Mesendoderm (in vitro differentiated cells): Measurements from ENCODE around the gene HDAC4.

Source experiments
- DNase-seq: peaks from one replicate; pipeline ENCODE4 v3.0.0; 2013
- H2AK5ac ChIP-seq: 2 replicates; pipeline ENCODE4 v1.6.1; 2013; ENCODE audit warnings: low read length, inconsistent platforms
- H2BK120ac ChIP-seq: 2 replicates; pipeline ENCODE4 v1.6.1; 2013; ENCODE audit warnings: low read depth, mild to moderate bottlenecking, low read length, moderate library complexity, mixed read lengths
- H2BK15ac ChIP-seq: replicated peaks from 2 replicates; pipeline ENCODE4 v1.6.1; 2013; ENCODE audit warnings: low read depth, mild to moderate bottlenecking, moderate library complexity
- H2BK5ac ChIP-seq: 2 replicates; pipeline ENCODE4 v1.6.1; 2013; ENCODE audit warnings: low read length, inconsistent platforms
- H3K18ac ChIP-seq: 2 replicates; pipeline ENCODE4 v1.6.1; 2013; ENCODE audit warnings: mild to moderate bottlenecking, low read length, mixed read lengths
- H3K23ac ChIP-seq: one replicate; pipeline ENCODE4 v1.6.1; 2013; ENCODE audit warnings: low read length
- H3K27ac ChIP-seq: 2 replicates; pipeline ENCODE4 v1.5.1; 2013; ENCODE audit warnings: low read depth, mild to moderate bottlenecking, inconsistent platforms, low read length, moderate library complexity
- H3K27me3 ChIP-seq: 2 replicates; pipeline ENCODE4 v1.6.1; 2013; ENCODE audit warnings: low read length, control low read depth, mild to moderate bottlenecking, inconsistent platforms; ENCODE audit not compliant: insufficient read depth, poor library complexity
- H3K36me3 ChIP-seq: 2 replicates; pipeline ENCODE4 v1.6.1; 2013; ENCODE audit warnings: low read length, inconsistent platforms; ENCODE audit not compliant: control insufficient read depth, insufficient read depth
- H3K4ac ChIP-seq: one replicate; pipeline ENCODE4 v1.6.1; 2013; ENCODE audit warnings: low read depth, mild to moderate bottlenecking, low read length, moderate library complexity
- H3K4me1 ChIP-seq: 2 replicates; pipeline ENCODE4 v1.6.1; 2013; ENCODE audit warnings: low read depth, low read length, inconsistent platforms; ENCODE audit not compliant: control insufficient read depth
- H3K4me2 ChIP-seq: 2 replicates; pipeline ENCODE4 v1.6.1; 2013; ENCODE audit warnings: low read length
- H3K4me3 ChIP-seq: 2 replicates; pipeline ENCODE4 v1.5.1; 2013; ENCODE audit warnings: mild to moderate bottlenecking, low read length
- H3K56ac ChIP-seq: one replicate; pipeline ENCODE4 v1.6.1; 2013; ENCODE audit warnings: low read length
- H3K79me1 ChIP-seq: 2 replicates; pipeline ENCODE4 v1.6.1; 2013; ENCODE audit warnings: low read length, inconsistent platforms
- H3K79me2 ChIP-seq: 2 replicates; pipeline ENCODE4 v1.6.1; 2013; ENCODE audit warnings: mild to moderate bottlenecking, low read length; ENCODE audit not compliant: control insufficient read depth, insufficient read depth
- H3K9ac ChIP-seq: 2 replicates; pipeline ENCODE4 v1.6.1; 2013; ENCODE audit warnings: low read length, inconsistent platforms
- H4K5ac ChIP-seq: one replicate; pipeline ENCODE4 v1.6.1; 2013; ENCODE audit warnings: low read length
- H4K8ac ChIP-seq: one replicate; pipeline ENCODE4 v1.6.1; 2013; ENCODE audit warnings: low read depth, mild to moderate bottlenecking, control low read depth, low read length, moderate library complexity
- WGBS: extraction: QIAGEN DNeasy Blood & Tissue Kit; methylation state at CpG from one replicate; pipeline ENCODE4 v1.1.7; 2013; ENCODE audit warnings: low lambda C conversion rate, missing lambda C conversion rate; ENCODE audit not compliant: insufficient coverage; ENCODE audit errors: extremely low coverage; 5-methylcytosine and 5-hydroxymethylcytosine counted together

The HDAC4 gene

DNA sequence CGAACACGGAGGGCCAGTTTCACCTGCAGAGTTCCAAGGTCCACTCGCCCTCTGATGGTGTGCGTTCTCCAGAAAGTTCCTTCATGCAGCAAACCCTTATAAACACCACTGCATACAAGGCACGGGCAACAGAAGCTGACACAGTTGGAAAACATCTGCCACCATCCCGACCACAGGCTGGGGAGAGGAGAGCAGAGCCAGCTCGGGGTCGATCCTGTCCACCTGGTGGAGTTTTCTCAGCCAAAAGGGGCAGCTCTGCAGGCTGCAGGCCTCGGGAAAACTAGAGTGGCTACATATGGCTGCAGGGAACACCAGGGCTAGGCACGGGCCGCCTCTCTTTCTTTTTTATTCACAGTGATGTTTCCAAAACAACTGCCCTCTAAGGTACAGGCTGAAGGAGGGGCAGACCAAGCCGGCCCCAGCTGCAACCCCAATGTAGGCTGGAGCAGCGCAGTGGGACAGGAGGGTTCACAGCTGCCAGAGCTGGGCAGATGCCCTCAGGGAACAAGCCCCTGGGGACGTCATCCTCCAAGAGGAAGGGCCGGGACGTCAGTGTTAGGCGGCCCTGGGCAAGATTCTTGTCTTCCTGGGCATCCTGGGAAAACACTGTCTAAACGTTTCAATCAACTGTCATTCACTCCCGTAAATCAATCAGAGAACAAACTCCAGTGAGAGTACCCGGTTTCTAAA lies 278.3 kb downstream of the HDAC4 start:
- Histone ChIP-seq H3K27me3 (no peaks in the 10 kb centered on the region), H2BK120ac (no peak overlapping the region), H3K56ac (no peak overlapping the region), H3K36me3 (peaks cover 4% of the 10 kb centered on the region), H2BK15ac (no peak overlapping the region), H2BK5ac (no peak overlapping the region), H4K8ac (no peak overlapping the region), H3K27ac (no peak overlapping the region), H4K5ac (no peak overlapping the region), H3K23ac (no peak overlapping the region), H3K4me3 (no peak overlapping the region), H3K79me2 (no peaks in the 10 kb centered on the region), H3K18ac (no peak overlapping the region), H3K9ac (no peak overlapping the region), H2AK5ac (no peak overlapping the region), H3K4me2 (no peak overlapping the region), H3K79me1 (no peaks in the 10 kb centered on the region), H3K4me1 (no peaks in the 10 kb centered on the region), H3K4ac (no peak overlapping the region)
- no CpG with 5 or more reads among the region's 20 CpGs for WGBS
- DNase-seq, result no peak

DNA sequence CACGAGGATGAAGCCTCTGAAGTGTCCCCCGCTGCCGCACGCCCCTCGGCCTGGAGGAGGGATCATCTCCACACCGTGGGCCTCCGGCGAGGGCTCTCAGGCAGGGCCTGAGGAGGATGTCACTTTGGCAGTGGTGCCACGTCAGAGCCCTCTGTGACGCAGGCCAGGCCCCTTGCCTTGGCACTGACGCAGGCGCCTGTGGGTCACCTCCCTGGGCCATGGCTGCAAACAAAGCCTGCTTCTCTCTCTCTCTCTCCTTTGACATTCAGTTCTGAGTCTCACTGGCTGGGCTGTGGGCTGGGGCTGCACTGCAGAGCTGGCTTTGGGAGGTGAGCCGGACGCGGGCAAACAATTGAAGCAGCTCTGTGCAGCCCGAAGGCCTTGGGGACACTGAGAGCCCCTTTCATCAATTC lies 279.2 kb downstream of the HDAC4 start:
- H2BK120ac ChIP-seq, result no peak overlapping the region
- H3K4me1 ChIP-seq, result no peaks in the 10 kb centered on the region
- no peaks in the 10 kb centered on the region for H3K79me2 ChIP-seq
- no peak overlapping the region for H3K27ac ChIP-seq
- peaks cover 4% of the 10 kb centered on the region for H3K36me3 ChIP-seq
- H3K79me1 ChIP-seq, result no peaks in the 10 kb centered on the region
- H3K9ac ChIP-seq, result no peak overlapping the region
- no peak overlapping the region for H3K56ac ChIP-seq
- H2BK5ac ChIP-seq, result no peak overlapping the region
- H3K23ac ChIP-seq, result no peak overlapping the region
- H3K4me2 ChIP-seq, result no peak overlapping the region
- DNase-seq, result no peak
- no CpG with 5 or more reads among the region's 16 CpGs for WGBS
- H4K8ac ChIP-seq, result no peak overlapping the region
- no peak overlapping the region for H2AK5ac ChIP-seq
- no peak overlapping the region for H4K5ac ChIP-seq
- no peaks in the 10 kb centered on the region for H3K27me3 ChIP-seq
- H3K18ac ChIP-seq, result no peak overlapping the region
- no peak overlapping the region for H3K4ac ChIP-seq
- no peak overlapping the region for H3K4me3 ChIP-seq
- no peak overlapping the region for H2BK15ac ChIP-seq

DNA sequence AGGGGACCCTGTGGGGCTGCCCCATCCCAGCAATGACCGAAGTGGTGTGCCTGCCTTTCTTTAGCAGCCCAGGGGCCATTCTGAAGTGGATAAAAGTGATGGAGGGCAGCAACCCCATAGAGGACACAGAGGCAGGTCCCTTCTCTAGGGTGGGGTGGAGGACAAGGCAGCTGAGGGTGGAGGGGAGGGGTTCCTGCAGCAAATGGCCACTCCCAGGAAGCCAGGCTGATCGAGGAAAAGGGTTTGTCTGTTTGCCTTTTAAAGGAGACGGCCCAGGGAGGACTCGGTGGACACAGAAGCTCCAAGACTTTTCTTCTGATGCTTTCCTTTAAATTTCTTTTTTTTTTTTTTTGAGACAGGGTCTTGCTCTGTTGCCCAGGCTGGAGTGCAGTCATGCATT lies 280.2 kb downstream of the HDAC4 start:
- Histone ChIP-seq H2AK5ac (no peak overlapping the region), H2BK15ac (no peak overlapping the region), H3K36me3 (peaks cover 4% of the 10 kb centered on the region), H3K4ac (no peak overlapping the region), H3K79me1 (no peaks in the 10 kb centered on the region), H3K56ac (no peak overlapping the region), H3K18ac (no peak overlapping the region), H3K4me2 (no peak overlapping the region), H4K8ac (no peak overlapping the region), H3K27me3 (no peaks in the 10 kb centered on the region), H3K79me2 (no peaks in the 10 kb centered on the region), H3K23ac (no peak overlapping the region), H2BK5ac (no peak overlapping the region), H3K27ac (no peak overlapping the region), H3K4me1 (no peaks in the 10 kb centered on the region), H2BK120ac (no peak overlapping the region), H4K5ac (no peak overlapping the region), H3K4me3 (no peak overlapping the region), H3K9ac (no peak overlapping the region)
- no CpG with 5 or more reads among the region's 4 CpGs for WGBS
- no peak for DNase-seq

DNA sequence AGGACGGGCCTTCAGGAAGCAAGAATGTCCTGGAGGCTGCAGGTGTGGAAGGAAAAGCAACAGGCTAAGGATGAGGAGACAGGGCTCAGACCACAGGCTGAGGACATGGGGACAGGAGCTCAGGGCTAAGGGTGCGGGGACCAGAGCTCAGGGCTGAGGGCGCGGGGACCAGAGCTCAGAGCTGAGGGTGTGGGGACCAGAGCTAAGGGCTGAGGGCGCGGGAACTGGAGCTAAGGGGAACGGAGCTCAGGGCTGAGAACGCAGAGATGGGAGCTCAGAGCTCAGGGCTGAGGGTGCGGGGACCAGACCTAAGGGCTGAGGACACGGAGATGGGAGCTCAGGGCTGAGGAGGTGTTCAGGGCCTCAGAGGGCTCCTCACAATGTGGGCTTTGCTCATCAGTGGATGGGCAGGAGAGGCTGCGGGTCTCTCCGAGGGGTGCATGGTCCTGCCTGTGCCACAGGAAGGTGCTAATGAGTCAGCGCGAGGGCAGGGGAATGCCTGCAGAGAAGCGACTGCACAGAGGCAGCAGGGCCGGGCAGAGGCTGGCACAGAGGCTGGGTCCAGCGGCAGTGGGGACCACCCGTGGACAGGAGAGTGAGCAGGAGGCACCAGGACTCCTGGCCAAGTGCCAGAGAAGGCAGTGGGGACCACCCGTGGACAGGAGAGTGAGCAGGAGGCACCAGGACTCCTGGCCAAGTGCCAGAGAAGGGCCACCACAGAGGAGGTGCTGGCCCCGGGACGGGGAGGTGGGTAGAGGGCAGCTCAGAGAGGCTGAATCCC lies 281.3 kb downstream of the HDAC4 start:
- no peaks in the 10 kb centered on the region for H3K79me2 ChIP-seq
- no peak overlapping the region for H4K8ac ChIP-seq
- WGBS, result no CpG with 5 or more reads among the region's 21 CpGs
- H2BK15ac ChIP-seq, result no peak overlapping the region
- no peak overlapping the region for H3K18ac ChIP-seq
- H2BK120ac ChIP-seq, result no peak overlapping the region
- no peak overlapping the region for H3K4ac ChIP-seq
- no peaks in the 10 kb centered on the region for H3K79me1 ChIP-seq
- H3K36me3 ChIP-seq, result peaks cover under 1% of the 10 kb centered on the region
- no peak overlapping the region for H2BK5ac ChIP-seq
- no peaks in the 10 kb centered on the region for H3K27me3 ChIP-seq
- no peak overlapping the region for H4K5ac ChIP-seq
- no peak overlapping the region for H3K27ac ChIP-seq
- DNase-seq, result no peak
- no peaks in the 10 kb centered on the region for H3K4me1 ChIP-seq
- H3K4me3 ChIP-seq, result no peak overlapping the region
- H3K56ac ChIP-seq, result no peak overlapping the region
- no peak overlapping the region for H3K4me2 ChIP-seq
- no peak overlapping the region for H3K9ac ChIP-seq
- no peak overlapping the region for H3K23ac ChIP-seq
- H2AK5ac ChIP-seq, result no peak overlapping the region

DNA sequence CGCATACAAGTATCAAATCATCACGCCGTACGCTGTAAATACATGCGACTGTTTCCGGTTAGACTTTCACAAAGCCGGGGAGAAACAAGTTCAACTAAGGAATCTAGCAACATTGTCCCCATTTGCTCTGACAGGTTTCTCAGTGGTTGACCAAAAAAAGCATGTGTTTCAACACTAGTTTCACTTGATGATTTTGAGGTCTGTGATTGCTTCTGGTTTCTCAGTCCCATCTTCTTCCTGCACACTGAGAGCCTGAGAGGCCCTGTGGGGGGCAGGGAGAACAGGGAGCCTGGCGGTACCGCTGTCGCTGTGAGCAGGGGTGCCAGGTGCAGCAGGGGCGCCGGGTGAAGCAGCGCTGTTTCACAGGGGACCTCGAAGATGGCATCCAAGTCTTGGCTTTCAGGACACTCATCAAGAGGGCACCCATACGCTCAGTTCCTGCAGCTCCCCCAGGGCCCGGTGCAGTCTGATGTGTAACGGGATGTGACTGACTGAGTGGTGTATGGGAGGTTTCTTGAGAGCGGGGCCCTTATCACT lies 282.1 kb downstream of the HDAC4 start:
- no peak overlapping the region for H4K5ac ChIP-seq
- no peak overlapping the region for H4K8ac ChIP-seq
- no peak overlapping the region for H3K4me2 ChIP-seq
- no peak overlapping the region for H3K56ac ChIP-seq
- H3K9ac ChIP-seq, result no peak overlapping the region
- no peaks in the 10 kb centered on the region for H3K27me3 ChIP-seq
- no peaks in the 10 kb centered on the region for H3K4me1 ChIP-seq
- H3K18ac ChIP-seq, result no peak overlapping the region
- H2BK120ac ChIP-seq, result no peak overlapping the region
- H2AK5ac ChIP-seq, result no peak overlapping the region
- DNase-seq, result no peak
- no peaks in the 10 kb centered on the region for H3K79me1 ChIP-seq
- H2BK15ac ChIP-seq, result no peak overlapping the region
- no CpG with 5 or more reads among the region's 18 CpGs for whole genome bisulfite sequencing
- H3K36me3 ChIP-seq, result no peaks in the 10 kb centered on the region
- no peaks in the 10 kb centered on the region for H3K79me2 ChIP-seq
- no peak overlapping the region for H3K27ac ChIP-seq
- H3K4me3 ChIP-seq, result no peak overlapping the region
- no peak overlapping the region for H3K23ac ChIP-seq
- no peak overlapping the region for H3K4ac ChIP-seq
- no peak overlapping the region for H2BK5ac ChIP-seq
